ENCODE measurements around the gene IL4R. TPM values are rescaled to one million over a fixed set of nuclear protein-coding genes. Genes with fewer than 3 reads are reported as not detected.

Gene IL4R
- total and polyA plus RNA-seq, 2 of the 13 experiments (the other 11 are each of a cell fraction or from before 2014, with no cell fraction given), result 15.9 to 49.6 TPM

DNA sequence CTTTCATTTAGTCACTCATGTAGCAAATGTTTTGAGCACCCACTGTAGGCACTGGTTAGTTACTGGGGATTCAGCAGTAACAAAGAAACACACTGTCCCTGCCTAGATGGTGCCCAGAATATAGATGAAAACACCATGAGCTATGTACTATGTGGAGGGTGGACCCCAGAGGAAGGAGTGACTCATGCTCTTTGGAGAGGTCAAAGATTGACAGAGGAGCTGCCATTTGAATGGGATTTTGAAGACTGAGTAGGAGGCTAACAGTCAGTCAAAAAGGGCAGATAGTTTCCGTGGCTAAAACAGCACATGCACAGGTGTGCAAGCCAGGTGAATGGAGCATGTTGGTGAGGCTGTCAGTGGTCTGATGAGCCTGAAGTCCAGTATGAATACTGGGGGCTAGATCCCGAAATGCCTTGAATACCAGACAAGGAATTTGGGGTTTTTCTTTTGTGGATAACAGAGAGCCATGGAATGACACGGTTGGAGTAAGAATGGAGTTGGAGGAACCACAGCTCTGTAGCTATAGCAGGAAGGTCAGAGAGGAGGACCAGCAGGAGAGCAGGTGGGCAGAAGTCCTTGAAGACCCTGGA, 94.3 kb downstream of the IL4R start (continued):
- TF ChIP-seq, protein P1, sequence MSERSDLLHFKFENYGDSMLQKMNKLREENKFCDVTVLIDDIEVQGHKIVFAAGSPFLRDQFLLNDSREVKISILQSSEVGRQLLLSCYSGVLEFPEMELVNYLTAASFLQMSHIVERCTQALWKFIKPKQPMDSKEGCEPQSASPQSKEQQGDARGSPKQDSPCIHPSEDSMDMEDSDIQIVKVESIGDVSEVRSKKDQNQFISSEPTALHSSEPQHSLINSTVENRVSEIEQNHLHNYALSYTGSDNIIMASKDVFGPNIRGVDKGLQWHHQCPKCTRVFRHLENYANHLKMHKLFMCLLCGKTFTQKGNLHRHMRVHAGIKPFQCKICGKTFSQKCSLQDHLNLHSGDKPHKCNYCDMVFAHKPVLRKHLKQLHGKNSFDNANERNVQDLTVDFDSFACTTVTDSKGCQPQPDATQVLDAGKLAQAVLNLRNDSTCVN (CRISPR knock-in tag; IDR thresholded peaks at IDR 0.05; ENCODE audit: borderline replicate concordance), result no peak
- no peak for TF ChIP-seq IKZF4 (CRISPR knock-in tag; IDR thresholded peaks at IDR 0.05; ENCODE audit: borderline replicate concordance, low read depth, not compliant biosample characterization)
- no peak for TF ChIP-seq ZNF136 (CRISPR knock-in tag; IDR thresholded peaks at IDR 0.05; ENCODE audit: low read depth)
- no peak for TF ChIP-seq ARNT (IDR thresholded peaks at IDR 0.05)
- TF ChIP-seq, protein P2, sequence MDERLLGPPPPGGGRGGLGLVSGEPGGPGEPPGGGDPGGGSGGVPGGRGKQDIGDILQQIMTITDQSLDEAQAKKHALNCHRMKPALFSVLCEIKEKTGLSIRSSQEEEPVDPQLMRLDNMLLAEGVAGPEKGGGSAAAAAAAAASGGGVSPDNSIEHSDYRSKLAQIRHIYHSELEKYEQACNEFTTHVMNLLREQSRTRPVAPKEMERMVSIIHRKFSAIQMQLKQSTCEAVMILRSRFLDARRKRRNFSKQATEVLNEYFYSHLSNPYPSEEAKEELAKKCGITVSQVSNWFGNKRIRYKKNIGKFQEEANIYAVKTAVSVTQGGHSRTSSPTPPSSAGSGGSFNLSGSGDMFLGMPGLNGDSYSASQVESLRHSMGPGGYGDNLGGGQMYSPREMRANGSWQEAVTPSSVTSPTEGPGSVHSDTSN (CRISPR knock-in tag; IDR thresholded peaks at IDR 0.05), result peak; percentile 75
- TF ChIP-seq HIVEP1 (CRISPR knock-in tag; IDR thresholded peaks at IDR 0.05), result no peak
- TF ChIP-seq, protein P3, sequence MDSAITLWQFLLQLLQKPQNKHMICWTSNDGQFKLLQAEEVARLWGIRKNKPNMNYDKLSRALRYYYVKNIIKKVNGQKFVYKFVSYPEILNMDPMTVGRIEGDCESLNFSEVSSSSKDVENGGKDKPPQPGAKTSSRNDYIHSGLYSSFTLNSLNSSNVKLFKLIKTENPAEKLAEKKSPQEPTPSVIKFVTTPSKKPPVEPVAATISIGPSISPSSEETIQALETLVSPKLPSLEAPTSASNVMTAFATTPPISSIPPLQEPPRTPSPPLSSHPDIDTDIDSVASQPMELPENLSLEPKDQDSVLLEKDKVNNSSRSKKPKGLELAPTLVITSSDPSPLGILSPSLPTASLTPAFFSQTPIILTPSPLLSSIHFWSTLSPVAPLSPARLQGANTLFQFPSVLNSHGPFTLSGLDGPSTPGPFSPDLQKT (CRISPR knock-in tag; IDR thresholded peaks at IDR 0.05; ENCODE audit: borderline replicate concordance), result no peak
- TF ChIP-seq, protein P4, sequence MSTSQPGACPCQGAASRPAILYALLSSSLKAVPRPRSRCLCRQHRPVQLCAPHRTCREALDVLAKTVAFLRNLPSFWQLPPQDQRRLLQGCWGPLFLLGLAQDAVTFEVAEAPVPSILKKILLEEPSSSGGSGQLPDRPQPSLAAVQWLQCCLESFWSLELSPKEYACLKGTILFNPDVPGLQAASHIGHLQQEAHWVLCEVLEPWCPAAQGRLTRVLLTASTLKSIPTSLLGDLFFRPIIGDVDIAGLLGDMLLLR (CRISPR knock-in tag; IDR thresholded peaks at IDR 0.05), result no peak
- TF ChIP-seq FOXA3 (CRISPR knock-in tag; IDR thresholded peaks at IDR 0.05), result peak; percentile 40; the same call in 1 of the 2 replicates
- no peak for TF ChIP-seq PATZ1 (CRISPR knock-in tag; IDR thresholded peaks at IDR 0.05)
- TF ChIP-seq GATAD2A (CRISPR knock-in tag; IDR thresholded peaks at IDR 0.05), result peak; percentile 54
- no peak for TF ChIP-seq ZSCAN5A (CRISPR knock-in tag; IDR thresholded peaks at IDR 0.05; ENCODE audit: borderline replicate concordance)
- no peak for TF ChIP-seq PBX3 (CRISPR knock-in tag; IDR thresholded peaks at IDR 0.05; ENCODE audit: borderline replicate concordance)
- 0 out of 2 replicates have a peak, but pooled peaks have one; percentile 19 for TF ChIP-seq ATF1 (CRISPR knock-in tag; IDR thresholded peaks at IDR 0.05)
- 0 out of 2 replicates have a peak, but pooled peaks have one; percentile 51 for TF ChIP-seq MIER3 (CRISPR knock-in tag; IDR thresholded peaks at IDR 0.05; ENCODE audit: borderline replicate concordance)
- TF ChIP-seq ETV5 (CRISPR knock-in tag; IDR thresholded peaks at IDR 0.05; ENCODE audit: borderline replicate concordance), result peak; percentile 22; the same call in 1 of the 2 replicates
- no peak for TF ChIP-seq ZNF124 (CRISPR knock-in tag; IDR thresholded peaks at IDR 0.05)
- 0 out of 2 replicates have a peak, but pooled peaks have one; percentile 32 for TF ChIP-seq POGZ (CRISPR knock-in tag; IDR thresholded peaks at IDR 0.05)
- peak; percentile 72 for TF ChIP-seq XRCC5 (optimal IDR thresholded peaks at IDR 0.05; ENCODE audit: low read length)
- no peak for TF ChIP-seq ZC3H4 (CRISPR knock-in tag; IDR thresholded peaks at IDR 0.05; ENCODE audit: borderline replicate concordance)
- TF ChIP-seq MTA3 (CRISPR knock-in tag; IDR thresholded peaks at IDR 0.05), result no peak
- TF ChIP-seq ZMYM3 (CRISPR knock-in tag; IDR thresholded peaks at IDR 0.05), result no peak

All from HepG2 (cell line).